GM19438 (cell line): Measurements from ENCODE around the gene C1S.
"Not testable (repeated sequence)": the region's sequence is repeated elsewhere in the genome, so short reads cannot be mapped to it uniquely, and the experiment has no call there.

Experiments used
- ATAC-seq: cut with Tn5 transposase; IDR thresholded peaks from one replicate; pipeline ENCODE4 v1.9.1; 2021; ENCODE audit warnings: low read depth; ENCODE audit not compliant: unreplicated experiment

Gene C1S

DNA sequence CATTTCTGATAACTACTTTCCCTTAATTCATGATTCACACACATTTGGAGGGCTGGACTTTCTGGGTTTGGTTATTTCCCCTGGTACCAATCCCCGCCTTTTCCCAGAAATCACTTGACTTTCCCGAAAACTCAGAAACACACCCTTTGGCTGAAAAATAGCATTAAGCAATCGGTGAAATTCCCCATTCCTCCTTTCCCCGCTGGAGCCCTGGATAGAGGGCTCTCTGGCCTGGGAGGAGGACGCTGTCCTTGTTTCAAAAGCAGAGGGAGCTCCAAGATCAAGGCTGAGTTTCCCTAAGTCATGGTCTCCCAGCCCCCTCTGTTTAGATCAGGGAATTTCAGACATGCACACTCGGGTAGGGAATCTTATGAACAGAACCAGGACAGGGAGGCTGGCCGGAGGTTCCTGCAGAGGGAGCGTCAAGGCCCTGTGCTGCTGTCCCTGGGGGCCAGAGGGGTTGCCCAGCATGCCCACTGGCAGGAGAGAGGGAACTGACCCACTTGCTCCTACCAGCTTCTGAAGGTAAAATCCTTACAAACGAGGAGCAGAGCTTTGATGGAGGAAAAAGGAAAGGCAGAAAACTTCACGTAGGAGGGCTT, at the start of gene C1S:
Gene C1S, plus strand, starts transcription at position 366 of the 602 bp plus-strand sequence. CDS start 1,195 bp downstream, outside the sequence.
- ATAC-seq: no peak

DNA sequence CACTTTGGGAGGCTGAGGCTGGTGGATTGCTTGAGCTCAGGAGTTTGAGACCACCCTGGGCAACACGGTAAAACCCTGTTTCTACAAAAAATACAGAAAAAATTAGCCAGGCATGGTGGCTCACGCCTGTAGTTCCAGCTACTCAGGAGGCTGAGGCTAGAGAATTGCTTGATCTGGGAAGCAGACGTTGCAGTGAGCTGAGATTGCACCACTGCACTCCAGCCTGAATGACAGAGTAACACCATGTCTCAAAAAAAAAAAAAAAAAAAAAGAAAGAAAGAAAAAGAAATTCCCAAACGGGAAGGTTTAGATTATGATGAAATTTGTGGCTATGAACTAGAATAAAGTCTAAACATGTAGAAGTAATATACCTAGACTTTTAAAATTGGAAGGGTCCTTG, 49.1 kb upstream of the C1S start:
- ATAC-seq: not testable (repeated sequence)

DNA sequence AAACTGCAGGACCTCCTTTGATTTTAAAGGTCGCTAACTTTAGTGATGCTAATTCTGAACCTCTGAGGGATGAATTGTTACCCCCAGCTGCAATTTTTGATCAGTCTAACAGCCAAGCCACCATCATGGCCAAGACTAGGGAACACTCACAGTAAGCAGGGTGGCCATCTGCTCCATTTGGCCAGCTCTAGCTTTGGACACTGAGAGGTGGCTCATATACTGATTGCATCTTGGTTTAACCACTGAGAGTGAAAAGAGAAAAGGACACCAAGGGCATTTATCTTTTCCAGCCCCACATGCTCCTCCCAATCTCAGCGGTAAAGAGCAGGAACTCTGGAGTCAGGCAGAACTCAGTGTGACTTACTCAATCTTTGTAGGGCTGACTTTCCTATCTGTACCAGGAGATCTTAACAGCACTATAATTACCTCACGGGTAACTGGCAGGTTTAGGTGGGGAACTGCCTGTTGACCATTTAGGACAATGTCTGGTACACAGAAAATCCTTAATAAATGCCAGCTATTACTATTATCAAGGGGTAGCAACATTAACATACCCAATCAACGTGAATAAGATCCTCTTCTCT, 48.4 kb upstream of the C1S start:
- no peak for ATAC-seq

DNA sequence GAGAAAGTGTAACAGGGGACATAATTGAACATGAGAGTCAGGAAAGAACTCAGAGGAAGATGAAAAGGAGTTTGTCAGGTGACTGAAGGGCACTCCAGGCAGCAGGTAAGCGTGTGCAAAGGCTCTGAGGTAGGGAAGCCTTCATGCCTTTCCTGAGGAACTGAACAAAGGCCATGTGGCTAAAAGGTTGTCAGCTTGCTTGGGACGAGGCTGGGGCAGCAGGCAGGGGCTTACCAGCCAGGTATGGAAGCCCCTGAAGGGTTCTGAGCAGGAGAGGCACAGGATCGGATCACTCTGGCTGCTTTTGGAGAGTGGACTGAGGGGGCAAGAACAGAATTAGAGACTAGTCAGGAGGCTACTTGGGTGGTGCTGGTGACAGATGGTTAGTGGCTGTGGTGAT, 47.4 kb upstream of the C1S start:
- no peak for ATAC-seq

DNA sequence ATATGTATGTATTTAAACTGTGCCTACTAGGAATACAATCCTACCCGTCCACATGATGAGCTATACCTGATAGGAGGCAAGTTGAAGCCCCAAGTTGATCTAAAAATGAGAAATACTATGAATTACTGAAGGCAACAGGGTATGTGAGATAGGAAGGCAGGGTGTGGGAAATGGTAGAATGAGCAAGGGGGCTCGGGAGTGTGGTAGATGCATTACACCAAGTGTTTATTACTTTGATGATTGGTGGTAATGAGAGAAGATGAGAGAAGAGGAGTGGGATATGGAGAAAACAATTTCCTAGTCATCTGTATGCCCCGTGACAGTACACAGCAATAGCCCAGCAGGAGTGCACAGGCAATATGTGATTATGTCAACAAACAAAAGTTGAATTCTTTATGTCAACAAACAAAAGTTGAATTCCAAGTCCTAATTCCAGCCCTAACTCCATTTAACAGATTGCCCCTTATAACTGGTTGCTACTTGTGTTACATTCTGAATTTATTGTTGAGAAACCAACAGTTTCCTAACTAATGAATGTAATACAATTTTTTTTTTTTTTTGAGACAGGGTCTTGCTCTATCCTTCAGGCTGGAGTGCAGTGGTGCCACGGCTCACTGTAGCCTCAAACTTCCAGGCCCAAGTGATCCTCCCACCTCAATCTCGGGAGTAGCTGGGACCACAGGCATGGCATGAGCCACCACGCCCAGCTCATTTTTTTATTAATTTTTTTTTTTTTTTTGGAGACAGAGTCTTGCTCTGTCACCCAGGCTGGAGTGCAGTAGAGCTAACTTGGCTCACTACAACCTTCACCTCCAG, 44.8 kb upstream of the C1S start:
- no peak for ATAC-seq

DNA sequence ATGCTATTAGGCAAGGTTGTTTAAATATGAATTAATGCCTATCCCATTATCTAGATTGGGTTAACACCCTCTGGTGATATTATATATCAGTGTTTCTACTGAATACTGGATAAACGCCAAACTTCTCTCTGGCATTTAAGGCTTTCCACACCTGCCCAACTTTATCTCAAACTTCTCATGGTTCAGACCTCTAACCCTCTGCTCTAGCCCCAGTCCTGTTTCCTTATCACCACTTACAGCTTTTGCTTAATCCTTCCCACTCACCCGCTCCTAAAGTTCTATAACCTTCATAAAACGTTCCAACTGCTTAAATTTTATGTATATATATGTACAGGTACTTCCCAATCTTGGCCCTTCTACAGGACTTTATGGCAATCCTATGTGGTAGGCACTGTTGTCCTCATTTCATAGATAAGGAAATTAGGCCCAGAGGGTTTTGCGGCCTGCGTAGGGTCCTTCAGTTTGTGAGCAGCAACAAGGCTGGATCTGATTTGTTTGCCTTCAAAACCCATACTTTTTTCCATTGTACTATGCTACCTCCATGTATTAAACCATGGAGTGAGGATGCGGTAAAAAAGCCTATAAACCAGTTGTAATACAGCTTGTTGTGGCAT, 43.5 kb upstream of the C1S start:
- no peak for ATAC-seq

DNA sequence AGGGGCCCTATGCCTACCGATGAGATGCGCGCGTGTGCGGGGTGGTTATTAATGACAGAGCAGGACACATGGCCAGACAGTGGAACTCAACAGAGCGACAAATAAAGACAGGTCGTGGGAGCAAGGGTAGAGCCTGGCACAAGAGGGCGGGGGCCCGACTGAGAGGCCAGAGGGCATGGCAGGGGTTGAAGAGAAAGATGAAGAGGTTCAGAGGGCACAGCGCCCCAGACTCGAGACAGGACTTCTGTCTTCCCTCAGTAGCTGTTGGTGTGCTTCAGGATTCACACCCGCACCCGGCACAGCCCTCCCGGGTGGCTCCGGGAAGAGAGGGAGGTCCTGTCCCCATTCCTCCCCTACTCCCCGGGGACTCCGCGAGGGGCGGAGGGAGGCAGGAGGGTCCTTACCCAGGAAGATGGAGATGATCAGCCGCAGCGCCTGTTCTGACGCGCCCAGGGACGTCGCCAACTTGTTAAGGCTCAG, 42.6 kb upstream of the C1S start:
- ATAC-seq: peak; percentile 24

DNA sequence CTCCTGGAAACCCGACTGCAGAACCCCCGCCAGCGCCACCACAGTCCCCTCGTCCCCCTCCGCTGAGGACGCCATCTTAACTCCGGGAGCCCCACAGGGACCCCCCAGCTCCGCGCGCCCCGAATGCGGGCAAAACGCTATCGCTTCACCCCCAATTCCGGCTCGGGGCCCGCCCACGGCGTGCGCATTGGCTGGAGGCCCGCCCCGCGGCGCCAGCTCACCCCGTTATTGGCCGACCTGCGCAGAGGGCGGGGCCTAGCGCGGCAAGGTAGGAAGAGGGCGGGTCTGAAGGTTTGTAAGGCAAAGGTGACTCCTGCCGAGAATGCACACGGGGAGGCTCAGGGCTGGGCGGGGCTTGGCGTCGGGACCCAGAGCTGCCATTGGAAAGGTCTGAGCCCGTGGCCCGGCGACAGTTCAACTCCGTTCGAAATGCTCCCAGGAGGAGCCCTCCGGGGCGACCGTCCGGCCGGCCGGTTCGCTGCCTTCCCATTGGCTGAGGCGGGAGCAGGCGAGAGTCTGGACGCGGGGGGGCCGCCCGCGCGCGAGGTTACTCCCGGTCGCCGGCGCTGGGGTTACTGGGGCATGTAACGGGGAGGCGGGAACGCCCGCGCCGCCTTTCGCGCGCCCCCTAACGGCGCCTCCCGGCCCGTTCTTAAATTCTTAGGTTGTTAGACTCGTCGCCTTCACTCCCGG, 42.0 kb upstream of the C1S start, which contains the start of gene LPCAT3:
Gene LPCAT3, minus strand, starts transcription at position 127 of the 693 bp plus-strand sequence. Its CDS starts 52 bp downstream, at position 75.
- ATAC-seq: peak; percentile 93

DNA sequence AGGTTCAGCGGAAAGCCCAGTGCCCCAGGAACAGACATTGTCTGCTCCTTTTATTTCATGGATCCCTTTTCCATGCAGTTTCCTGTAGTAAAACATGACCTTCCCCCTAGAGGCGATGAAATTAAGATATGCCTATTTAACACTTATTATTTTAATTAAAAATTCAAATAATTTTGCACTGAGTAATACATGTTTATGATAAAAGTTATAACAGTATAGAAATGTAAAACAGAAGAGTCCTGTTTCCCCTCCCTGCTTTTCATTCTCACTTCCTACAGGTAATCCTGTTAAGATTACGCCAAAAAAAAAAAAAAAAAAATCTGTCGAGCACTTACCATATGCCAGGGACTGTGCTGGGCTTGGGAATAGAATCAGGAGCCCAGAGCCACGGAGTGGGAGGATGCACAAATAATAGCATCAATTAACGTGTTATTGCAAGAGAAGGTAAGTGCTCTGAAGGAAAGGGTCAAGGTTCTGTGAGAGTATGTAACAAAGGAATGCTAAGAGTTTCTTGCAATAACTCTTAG, 41.4 kb upstream of the C1S start:
- ATAC-seq: no peak

DNA sequence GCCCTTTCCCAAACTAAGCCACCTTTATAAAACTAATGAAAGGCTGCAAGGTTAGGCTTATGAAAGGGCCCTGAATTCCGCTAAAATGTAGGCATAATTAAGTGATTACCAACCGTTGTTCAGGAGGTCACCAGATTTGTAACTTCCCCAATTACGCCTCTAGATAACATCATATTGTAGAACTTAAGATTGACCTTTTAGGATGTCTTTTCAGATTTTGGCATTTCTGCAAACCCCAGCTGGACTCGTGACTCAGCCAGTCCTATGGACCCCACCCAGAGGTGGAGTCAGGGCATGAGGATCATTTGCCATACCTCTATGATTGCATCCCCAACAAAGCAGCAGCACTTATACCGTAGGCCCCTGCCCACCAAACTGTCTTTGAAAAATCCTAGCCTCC, 38.6 kb upstream of the C1S start:
- no peak for ATAC-seq

DNA sequence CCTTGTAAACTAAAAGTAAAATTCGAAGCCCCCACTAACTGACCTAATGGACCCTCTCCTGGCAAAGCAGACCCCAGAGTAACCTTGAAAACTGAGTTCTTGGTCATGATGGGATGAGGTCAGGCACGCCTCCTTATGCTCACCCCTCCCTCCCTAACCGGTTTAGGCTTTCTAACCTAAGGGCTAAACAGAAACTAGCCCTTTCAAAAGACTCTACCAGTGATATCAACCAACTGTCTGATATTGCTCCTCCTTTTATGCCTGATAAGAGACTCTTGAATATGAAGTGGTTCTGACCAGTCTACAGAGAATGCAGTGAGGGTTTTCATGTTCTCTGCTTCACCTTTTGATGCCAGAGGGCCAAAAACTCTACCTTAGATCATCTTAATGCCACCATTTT, 37.4 kb upstream of the C1S start:
- ATAC-seq: no peak

DNA sequence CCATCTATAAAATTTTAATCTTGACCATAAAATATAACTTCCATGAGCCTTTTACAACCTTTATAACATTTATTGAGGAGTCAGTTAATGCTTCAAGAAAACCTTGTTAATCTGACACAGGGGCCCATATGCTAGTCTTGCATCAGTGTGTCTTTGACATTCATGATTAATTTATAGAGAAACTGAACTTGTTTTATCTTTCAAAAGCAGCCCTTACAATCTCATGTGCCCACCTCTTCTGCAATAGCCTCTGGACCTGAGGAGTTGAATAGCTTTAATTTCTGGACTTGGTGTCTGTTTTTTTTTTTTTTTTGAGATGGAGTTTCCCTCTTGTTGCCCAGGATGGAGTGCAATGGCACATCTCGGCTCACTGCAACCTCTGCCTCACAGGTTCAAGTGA, 33.7 kb upstream of the C1S start:
- ATAC-seq: no peak

DNA sequence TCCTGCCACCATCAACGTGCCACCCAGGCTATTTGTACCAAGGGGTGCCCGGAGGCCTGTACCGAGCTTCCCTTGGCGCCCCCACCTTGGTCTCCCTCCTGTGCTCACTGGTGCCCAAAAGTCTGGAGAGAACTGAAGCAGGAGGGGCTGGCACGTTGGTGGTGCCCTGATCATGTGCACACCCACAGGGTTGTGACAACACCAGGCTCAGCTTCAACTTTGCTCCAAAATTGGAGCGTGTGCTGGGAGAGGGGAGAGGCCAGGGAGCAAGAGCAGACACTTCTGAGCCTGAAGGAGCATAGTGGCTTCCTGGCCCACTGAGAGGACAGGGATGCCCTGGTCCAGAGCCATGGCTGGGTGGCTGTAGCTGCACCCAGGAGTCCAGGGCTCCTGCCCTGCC, 29.2 kb upstream of the C1S start:
- no peak for ATAC-seq

DNA sequence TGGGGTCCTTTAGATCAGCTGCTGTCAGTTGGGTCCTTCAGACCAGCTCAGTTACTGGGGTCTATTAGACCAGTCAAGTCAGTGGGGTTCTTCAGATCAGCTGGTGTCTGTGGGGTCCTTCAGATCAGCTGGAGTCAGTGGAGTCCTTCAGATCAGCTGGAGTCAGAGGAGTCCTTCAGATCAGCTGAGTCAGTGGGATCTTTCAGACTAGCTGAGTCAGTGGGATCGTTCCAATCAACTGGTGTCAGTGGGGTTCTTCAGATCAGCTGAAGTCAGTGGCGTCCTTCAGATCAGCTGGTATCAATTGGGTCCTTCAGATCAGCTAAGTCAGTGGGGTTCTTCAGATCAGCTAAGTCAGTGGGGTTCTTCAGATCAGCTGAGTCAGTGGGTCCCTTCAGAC, 27.5 kb upstream of the C1S start:
- ATAC-seq: no peak

DNA sequence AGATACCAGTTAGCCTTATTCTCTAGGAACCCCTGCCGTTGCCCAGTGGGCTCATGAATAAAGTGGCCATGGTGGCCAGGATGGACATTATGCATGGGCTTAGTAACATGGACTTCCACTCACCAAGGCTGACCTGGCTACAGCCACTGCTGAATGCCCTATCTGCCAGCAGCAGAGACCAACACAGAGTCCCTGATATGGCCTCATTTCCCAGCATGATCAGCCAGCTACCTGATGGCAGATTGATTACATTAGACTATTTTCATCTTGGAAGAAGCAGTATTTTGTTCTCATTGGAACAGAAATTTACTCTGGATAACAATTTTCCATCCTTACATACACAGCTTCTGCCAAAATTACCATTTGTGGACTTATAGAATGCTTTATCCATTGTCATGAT, 26.1 kb upstream of the C1S start:
- no peak for ATAC-seq

DNA sequence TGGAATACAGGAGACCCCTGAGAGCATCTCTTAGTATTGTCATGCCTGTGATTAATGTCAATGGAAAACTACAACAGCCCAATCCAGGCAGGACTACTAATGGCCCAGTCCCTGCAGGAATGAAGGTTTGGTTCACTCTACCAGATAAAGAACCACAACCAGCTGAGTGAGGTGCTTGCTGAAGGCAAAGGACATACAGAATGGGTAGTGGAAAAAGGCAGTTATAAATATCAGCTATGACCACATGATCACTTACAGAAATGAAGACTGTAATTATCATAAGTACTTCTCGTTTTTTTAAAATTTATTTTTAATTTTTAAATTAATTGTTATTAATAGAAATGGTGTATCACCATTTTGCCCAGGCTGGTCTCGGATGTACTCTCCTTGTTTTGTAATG, 25.1 kb upstream of the C1S start:
- no peak for ATAC-seq

DNA sequence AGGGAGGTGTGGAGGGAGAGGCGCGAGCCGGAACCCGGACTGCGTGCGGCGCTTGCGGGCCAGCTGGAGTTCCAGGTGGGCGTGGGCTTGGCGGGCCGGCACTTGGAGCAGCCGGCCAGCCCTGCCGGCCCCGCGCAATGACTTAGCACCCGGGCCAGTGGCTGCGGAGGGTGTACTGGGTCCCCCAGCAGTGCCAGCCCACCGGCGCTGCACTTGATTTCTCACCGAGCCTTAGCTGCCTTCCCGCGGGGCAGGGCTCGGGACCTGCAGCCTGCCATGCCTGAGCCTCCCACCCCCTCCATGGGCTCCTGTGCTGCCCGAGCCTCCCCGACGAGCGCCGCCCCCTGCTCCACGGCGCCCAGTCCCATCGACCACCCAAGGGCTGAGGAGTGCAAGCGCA, 23.1 kb upstream of the C1S start:
- ATAC-seq: not testable (repeated sequence)

DNA sequence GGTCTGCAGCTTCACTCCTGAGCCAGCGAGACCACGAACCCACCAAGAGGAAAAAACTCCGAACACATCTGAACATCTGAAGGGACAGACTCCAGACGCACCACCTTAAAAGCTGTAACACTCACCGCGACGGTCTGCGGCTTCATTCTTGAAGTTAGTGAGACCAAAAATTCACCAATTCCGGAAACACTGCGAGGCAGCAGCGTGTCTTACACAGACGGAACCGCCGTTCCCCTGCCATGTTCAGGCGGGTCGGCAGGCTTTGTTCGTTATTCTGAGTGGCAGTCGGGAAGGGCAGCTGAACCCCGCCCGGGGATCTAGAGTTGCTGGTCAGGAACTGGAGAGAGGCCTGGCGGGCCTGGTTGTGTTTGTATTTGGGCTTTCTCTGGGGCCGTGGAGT, 21.9 kb upstream of the C1S start:
- ATAC-seq: no peak

DNA sequence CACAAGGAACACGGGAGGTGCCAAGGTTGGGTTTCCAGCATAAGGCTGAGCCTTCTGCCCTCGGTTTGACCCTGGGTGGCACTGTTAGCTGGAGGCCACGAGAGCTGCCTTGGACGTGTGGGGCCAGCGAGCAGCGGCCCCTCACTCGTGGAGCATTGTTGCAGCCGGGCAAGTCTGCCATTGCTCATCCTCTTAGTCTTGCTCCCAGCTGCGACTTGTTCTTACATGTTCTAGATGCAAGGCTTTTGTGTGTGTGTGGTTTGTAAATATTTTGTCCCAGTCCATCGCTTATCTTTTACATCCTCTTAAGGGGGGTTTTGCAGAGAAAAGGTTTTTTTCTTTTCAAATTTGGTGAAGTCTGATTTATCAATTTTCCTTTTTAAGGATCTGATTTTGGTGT, 21.1 kb upstream of the C1S start:
- no peak for ATAC-seq

DNA sequence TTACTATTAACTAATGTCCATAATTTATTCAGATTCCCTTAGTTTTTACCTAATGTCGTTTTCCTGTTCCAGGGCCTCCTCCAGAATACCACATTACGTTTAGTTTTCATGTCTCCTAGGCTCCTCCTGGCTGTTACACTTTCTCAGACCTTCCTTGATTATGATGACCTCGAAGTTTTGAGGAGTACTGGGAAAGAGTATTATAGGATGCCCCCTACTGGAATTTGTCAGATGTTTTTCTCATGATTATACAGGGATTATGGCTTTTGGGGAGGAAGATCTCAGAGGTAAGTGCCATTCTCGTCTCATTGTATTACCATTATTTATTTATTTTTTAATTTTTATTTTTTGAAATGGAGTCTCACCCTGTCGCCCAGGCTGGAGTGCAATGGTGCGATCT, 17.7 kb upstream of the C1S start:
- ATAC-seq: no peak
